HepG2 (cell line): Measurements from ENCODE around the gene CYTH1. TPM values are rescaled to one million over a fixed set of nuclear protein-coding genes. Genes with fewer than 3 reads are reported as not detected.

Source experiments
- ATAC-seq: fragments of 200-7000 bp; cut with Tn5 transposase; 3 replicates; pipeline ENCODE4 v1.9.1; 2020; ENCODE audit warnings: mild to moderate bottlenecking, moderate library complexity
- BruUV-seq: library from RNA; stranded (reverse); fragments of 400-500 nt; replicated peaks from 2 replicates; lab custom pipeline; 2021; lab: Mats Ljungman, UMichigan
- CTCF ChIA-PET: fragments of 300-600 bp; formaldehyde crosslinking; extraction: SDS; loops from one replicate; lab custom pipeline; 2021; ENCODE audit warnings: low total read pairs, inconsistent platforms, low intra/inter-chr PET ratio; lab: Yijun Ruan, JAX
- POLR2A ChIA-PET: fragments of 350-600 bp; sonication (Branson Sonifier 250); formaldehyde crosslinking; loops from one replicate; lab custom pipeline; 2020; ENCODE audit warnings: antibody characterized with exemption, inconsistent platforms; lab: Yijun Ruan, JAX
- DNase-seq: peaks from one replicate; pipeline ENCODE4 v3.0.0-alpha.2; 2015; ENCODE audit warnings: low spot score
- FAIRE-seq: peaks from 3 replicates; lab custom pipeline; 2011; peaks lifted over from hg19 to GRCh38; lab: Jason Lieb, UNC
- H2AFZ ChIP-seq: one replicate; pipeline ENCODE4 v1.6.1; 2011; ENCODE audit warnings: low read length, inconsistent platforms
- H3K27ac ChIP-seq: fragments of 300-600 bp; 3 replicates; pipeline ENCODE4 v1.8.0; 2011; ENCODE audit warnings: mixed run types, mild to moderate bottlenecking, mixed read lengths, low read length, inconsistent platforms; ENCODE audit not compliant: insufficient read depth; ENCODE audit errors: extremely low read length
- H3K27me3 ChIP-seq, 2 experiments: fragments of 200-600 bp in 1 of 2; 2 replicates in 1 of 2; 3 replicates in 1 of 2; pipeline versions ENCODE4 v1.6.0 to v1.8.0; 2011; ENCODE audit warnings: low read length in 2 of 2, mild to moderate bottlenecking in 2 of 2, moderate library complexity in 2 of 2, inconsistent platforms in 1 of 2; ENCODE audit not compliant: insufficient read depth in 2 of 2, control insufficient read depth in 1 of 2
- H3K36me3 ChIP-seq, 2 experiments: fragments of 200-600 bp in 1 of 2; replicated peaks in 1 of 2; 2 replicates in 1 of 2; 3 replicates in 1 of 2; pipeline versions ENCODE4 v1.5.1 to v1.8.0; 2011; ENCODE audit warnings: low read length in 2 of 2, inconsistent platforms in 1 of 2; ENCODE audit not compliant: insufficient read depth in 2 of 2, control insufficient read depth in 1 of 2
- H3K4me1 ChIP-seq: 2 replicates; pipeline ENCODE4 v1.5.1; 2012; ENCODE audit warnings: low read length, inconsistent platforms; ENCODE audit not compliant: insufficient read depth
- H3K4me2 ChIP-seq: 2 replicates; pipeline ENCODE4 v1.6.0; 2011; ENCODE audit warnings: low read depth, low read length, inconsistent platforms
- H3K4me3 ChIP-seq, 3 experiments: fragments of 200-600 bp in 1 of 3; sonication (generic), shearing (Covaris generic) in 1 of 3; replicated peaks in 1 of 3; 2 replicates each; pipeline ENCODE4 v1.5.1; 2011 to 2016; ENCODE audit warnings: low read length in 3 of 3, inconsistent platforms in 2 of 3, low read depth in 2 of 3, mild to moderate bottlenecking in 2 of 3, control low read depth in 1 of 3, mixed read lengths in 1 of 3; ENCODE audit not compliant: insufficient read depth in 1 of 3
- H3K79me2 ChIP-seq: one replicate; pipeline ENCODE4 v1.6.1; 2011; ENCODE audit warnings: low read length, inconsistent platforms; ENCODE audit not compliant: insufficient read depth
- H3K9ac ChIP-seq: 2 replicates; pipeline ENCODE4 v1.6.0; 2011; ENCODE audit warnings: mild to moderate bottlenecking, low read depth, low read length, inconsistent platforms; ENCODE audit not compliant: insufficient read depth
- H3K9me3 ChIP-seq: 2 replicates; pipeline ENCODE4 v1.5.1; 2012; ENCODE audit warnings: mild to moderate bottlenecking, low read length
- H4K20me1 ChIP-seq: 2 replicates; pipeline ENCODE4 v1.6.0; 2011; ENCODE audit warnings: inconsistent platforms, mild to moderate bottlenecking, low read length, moderate library complexity; ENCODE audit not compliant: insufficient read depth
- PRDM10 ChIP-seq: sonication (generic); formaldehyde crosslinking; IDR thresholded peaks from 2 replicates; pipeline ENCODE4 v1.4.0; 2020; ENCODE audit warnings: low read depth, missing genetic modification reagents
- RBM22 ChIP-seq: fragments of 200-400 bp; formaldehyde crosslinking; optimal IDR thresholded peaks from 2 replicates; pipeline ENCODE3; 2017; ENCODE audit warnings: mild to moderate bottlenecking, low read length, moderate library complexity
- SP5 ChIP-seq: IDR thresholded peaks from 2 replicates; pipeline ENCODE4 v1.6.1; 2016; ENCODE audit warnings: low read depth, borderline replicate concordance
- ZNF841 ChIP-seq: sonication (generic); formaldehyde crosslinking; IDR thresholded peaks from 2 replicates; pipeline ENCODE4 v1.8.1; 2023; ENCODE audit warnings: missing genetic modification reagents, borderline replicate concordance
- WGBS: methylation state at CpG from one replicate; pipeline ENCODE4 v1.1.6; 2017; ENCODE audit warnings: low lambda C conversion rate; 5-methylcytosine and 5-hydroxymethylcytosine counted together
- in situ Hi-C: cut with HindIII; loops from 2 replicates; pipeline ENCODE4 v1.10.0; 2017; ENCODE audit warnings: low pct_unique_long_range_greater_than_20kb; ENCODE audit not compliant: extremely low pct_ligation_motif_present
- intact Hi-C: fragments of 100-400 bp; cut with micrococcal nuclease; formaldehyde crosslinking; loops from one replicate; pipeline ENCODE4 v1.10.0; 2022; ENCODE audit not compliant: unreplicated experiment
- polyA plus RNA-seq, 8 experiments: library from polyadenylated mRNA; depleted of rRNA in 3 of 8; stranded (reverse) in 7 of 8; unstranded in 1 of 8; fragments of >200 nt; fragmentation: Illumina TruSeq in 4 of 8; extraction: Trizol in 4 of 8; gene quantifications; 2 replicates each; pipeline versions ENCODE4 v1.2.1 to v1.2.3, GENCODE V29; 2011 to 2016; ENCODE audit warnings: low read depth in 4 of 8, missing spikeins in 1 of 8, mixed read lengths in 1 of 8; ENCODE audit not compliant: insufficient read depth in 1 of 8
- total RNA-seq, 5 experiments: library from RNA; depleted of rRNA; stranded (reverse); fragments of >200 nt; fragmentation: Illumina TruSeq; extraction: Trizol; gene quantifications; 2 replicates each; pipeline ENCODE4 v1.2.3, GENCODE V29; 2016; ENCODE audit warnings: low read depth in 1 of 5

CYTH1 gene
- total and polyA plus RNA-seq, 2 of the 13 experiments (the other 11 are each of a cell fraction or from before 2014, with no cell fraction given), result 20.1 to 48.9 TPM

DNA sequence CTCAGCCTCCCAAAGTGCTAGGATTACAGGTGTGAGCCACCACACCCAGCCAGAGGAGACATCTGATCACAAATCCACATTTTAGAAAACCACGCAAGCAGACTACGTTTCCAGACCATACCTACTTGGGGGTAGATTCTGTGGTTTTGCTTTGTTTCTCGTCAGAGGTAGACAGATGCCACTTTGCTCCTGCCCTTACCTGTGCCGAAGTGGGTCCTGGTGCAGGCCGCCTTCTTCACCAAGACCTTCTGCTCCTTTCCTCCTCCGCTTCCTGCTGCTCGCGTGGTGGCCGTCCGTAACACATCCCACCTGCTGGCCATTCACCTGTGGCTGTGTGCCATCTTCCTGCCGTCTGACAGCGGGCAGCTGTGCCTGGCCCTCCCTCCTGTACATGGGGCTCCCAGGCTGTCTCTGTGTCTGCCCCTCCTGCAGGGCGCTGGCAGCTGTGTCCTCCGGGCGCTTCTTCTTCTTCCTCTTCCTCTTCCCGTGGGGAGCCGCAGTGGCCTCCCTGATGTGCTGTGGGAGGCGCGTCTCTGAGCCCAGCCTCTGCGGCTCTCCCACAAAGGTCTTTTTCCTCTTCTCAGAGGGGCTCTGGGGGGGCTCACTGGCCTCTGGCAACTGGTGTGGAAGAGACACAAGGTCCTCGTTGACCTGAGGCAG is 21.2 kb upstream of the CYTH1 start (continued):
- TF ChIP-seq PRDM10 (CRISPR knock-in tag), result no peak
- no peak for TF ChIP-seq SP5 (CRISPR knock-in tag)

DNA sequence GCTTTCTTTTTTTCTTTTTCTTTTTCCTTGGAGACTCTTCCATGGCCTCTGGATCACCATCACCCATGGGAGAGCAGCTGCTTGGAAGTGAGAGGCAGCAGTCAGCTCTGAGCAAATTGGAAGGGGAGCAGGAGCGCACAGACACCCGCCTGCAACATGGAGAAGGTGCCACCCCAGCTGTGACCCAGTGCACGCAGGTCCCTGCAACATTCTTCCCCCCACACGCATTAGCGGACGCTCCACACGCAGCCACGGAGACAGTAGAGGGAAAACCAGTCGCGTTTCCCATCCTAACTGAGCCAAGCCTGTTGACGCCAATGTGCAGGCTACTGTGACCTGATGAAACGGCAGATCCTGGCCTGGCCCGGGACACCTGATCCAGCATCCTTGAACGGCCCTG is 20.4 kb upstream of the CYTH1 start:
- WGBS, result 96% methylated on average over 14 of the region's 14 CpGs

More for the DNA sequence above, 20.4 kb upstream of the CYTH1 start:
- Histone ChIP-seq H3K4me1 (no peaks in the 10 kb centered on the region), H3K4me2 (no peak overlapping the region), H3K79me2 (no peaks in the 10 kb centered on the region), H3K27me3 (no peaks in the 10 kb centered on the region), H4K20me1 (no peaks in the 10 kb centered on the region), H3K9me3 (no peaks in the 10 kb centered on the region), H3K9ac (no peak overlapping the region), H3K4me3 (no peak overlapping the region), H2AFZ (no peak overlapping the region), H3K36me3 (peaks cover 74 to 87% of the 10 kb centered on the region in 2 experiments), H3K27ac (no peak overlapping the region)
- POLR2A ChIA-PET, result no interaction called here
- ATAC-seq, result no peak
- no peak for DNase-seq
- no peak for FAIRE-seq
- CTCF ChIA-PET, result no interaction called here
- TF ChIP-seq ZNF841 (no peak), RBM22 (peak; percentile 44)
- no TSS peak for BruUV-seq
- intact Hi-C loops (no loop called here), in situ Hi-C loops (no loop called here)
